GM13976 (cell line): ENCODE data around the gene NOTO.
"Not testable (repeated sequence)": the region's sequence is repeated elsewhere in the genome, so short reads cannot be mapped to it uniquely, and the experiment has no call there.

Experiments used
- DNase-seq: peaks from one replicate; pipeline ENCODE4 v3.0.0; 2012; ENCODE audit warnings: low spot score
- in situ Hi-C: fragments of 300-500 bp; cut with MboI; formaldehyde crosslinking; loops from one replicate; pipeline ENCODE4 v1.12.0; 2022; ENCODE audit warnings: low sequenced_read_pairs, mixed read lengths, inconsistent platforms; ENCODE audit not compliant: unreplicated experiment
- TF ChIP-seq, protein P1 (sequence below): IDR thresholded peaks from 2 replicates; pipeline ENCODE4 v1.5.1; 2012; ENCODE audit warnings: borderline replicate concordance, mild to moderate bottlenecking; ENCODE audit not compliant: insufficient read depth; ENCODE audit errors: extremely low read depth, missing control alignments, control extremely low read depth

The NOTO gene, protein sequence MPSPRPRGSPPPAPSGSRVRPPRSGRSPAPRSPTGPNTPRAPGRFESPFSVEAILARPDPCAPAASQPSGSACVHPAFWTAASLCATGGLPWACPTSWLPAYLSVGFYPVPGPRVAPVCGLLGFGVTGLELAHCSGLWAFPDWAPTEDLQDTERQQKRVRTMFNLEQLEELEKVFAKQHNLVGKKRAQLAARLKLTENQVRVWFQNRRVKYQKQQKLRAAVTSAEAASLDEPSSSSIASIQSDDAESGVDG

DNA sequence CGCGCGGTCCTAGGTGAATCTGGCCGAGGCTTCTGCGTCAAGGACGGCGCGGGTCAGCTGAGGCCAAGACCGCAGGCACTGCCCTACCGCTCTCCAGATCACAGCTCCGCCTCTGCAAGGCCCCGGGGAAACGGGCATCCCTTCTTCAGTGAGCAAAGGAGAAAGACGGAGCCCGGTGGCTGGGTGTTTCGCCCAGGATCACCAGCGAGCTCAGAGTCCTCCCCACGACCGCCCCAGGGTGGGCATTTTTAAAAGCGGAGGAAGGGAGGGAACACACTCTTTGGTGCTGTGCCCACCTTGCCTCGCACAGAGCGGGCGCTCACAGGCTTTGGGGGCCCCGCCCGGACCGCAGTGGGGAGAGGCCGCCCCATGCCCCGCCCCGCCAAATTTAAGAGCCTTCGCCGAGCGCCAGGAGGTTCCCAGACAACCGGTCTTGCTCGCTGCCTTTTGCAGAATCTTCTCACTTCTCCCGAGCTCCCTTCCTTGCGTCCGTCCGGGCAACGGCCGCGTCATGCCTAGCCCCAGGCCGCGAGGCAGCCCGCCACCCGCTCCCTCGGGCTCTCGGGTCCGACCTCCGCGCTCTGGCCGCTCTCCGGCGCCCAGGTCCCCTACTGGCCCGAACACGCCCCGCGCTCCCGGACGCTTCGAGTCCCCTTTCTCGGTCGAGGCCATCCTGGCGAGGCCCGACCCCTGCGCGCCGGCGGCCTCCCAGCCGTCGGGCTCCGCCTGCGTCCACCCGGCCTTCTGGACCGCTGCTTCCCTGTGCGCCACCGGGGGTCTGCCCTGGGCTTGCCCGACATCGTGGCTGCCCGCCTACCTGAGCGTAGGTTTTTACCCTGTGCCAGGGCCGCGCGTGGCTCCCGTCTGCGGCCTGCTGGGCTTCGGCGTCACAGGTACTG, at the start of gene NOTO:
Gene NOTO (plus strand): TSS at position 419 of the 899 bp plus-strand sequence. CDS start 93 bp downstream, at position 512.
- in situ Hi-C loops: no loop called here
- no peak for DNase-seq
- TF ChIP-seq, protein P1, sequence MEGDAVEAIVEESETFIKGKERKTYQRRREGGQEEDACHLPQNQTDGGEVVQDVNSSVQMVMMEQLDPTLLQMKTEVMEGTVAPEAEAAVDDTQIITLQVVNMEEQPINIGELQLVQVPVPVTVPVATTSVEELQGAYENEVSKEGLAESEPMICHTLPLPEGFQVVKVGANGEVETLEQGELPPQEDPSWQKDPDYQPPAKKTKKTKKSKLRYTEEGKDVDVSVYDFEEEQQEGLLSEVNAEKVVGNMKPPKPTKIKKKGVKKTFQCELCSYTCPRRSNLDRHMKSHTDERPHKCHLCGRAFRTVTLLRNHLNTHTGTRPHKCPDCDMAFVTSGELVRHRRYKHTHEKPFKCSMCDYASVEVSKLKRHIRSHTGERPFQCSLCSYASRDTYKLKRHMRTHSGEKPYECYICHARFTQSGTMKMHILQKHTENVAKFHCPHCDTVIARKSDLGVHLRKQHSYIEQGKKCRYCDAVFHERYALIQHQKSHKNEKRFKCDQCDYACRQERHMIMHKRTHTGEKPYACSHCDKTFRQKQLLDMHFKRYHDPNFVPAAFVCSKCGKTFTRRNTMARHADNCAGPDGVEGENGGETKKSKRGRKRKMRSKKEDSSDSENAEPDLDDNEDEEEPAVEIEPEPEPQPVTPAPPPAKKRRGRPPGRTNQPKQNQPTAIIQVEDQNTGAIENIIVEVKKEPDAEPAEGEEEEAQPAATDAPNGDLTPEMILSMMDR: no peak

DNA sequence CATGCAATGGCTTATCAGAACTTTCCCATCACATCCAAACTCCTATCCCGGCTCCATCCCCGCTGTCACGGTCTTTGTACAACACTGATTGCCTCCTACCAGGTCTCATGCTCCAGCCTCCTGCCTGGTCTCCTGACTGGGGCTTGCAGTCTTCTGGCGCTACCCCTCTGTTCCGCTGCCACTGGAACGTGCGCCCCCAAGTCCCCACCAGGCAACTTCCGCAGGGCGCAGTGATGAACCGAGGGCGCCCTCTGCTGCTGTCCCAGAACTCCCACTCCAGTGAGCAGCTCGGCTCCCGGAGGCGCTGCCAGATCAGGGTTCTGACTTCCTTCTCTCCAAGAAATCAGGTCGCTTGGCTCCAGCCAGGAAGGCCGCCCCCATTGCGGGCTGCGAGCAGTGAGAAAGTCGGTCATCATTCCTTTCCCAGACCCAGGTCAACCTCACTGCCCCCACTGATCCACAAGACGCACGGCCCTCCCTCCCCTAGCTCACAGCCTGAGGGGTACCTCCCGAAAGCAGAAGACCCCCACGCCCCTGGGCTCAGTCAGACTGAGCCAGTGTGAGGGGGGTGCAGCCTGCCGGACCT, 45.7 kb upstream of the NOTO start:
- in situ Hi-C loops: no loop called here
- TF ChIP-seq, protein P1: no peak
- peak; percentile 62 for DNase-seq

DNA sequence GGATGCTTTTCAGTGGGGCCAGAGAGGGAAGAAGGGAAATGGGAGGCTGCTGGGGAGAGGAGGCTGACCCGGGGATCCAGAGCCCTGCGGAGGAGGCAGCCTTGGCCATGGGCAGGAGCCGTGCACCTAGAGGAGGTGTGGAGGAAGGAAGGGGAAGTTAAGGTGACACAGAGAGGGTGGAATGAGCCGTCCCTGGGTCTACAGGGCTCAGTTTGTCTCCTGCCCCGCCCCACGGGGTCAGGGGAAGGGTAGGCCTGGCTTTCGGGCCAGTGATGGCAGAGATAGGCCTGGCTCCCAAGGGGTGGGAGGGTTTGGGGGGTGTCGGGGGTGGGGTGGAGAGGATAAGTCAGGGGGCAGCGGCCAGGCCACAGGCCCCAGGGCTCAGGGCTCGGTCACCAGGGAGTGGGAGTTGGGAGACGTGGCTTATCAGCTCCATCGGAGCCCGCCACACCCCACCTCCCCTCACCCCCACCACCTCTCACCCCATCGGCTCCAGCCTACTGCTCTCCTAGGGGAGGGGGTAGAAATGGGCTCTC, 39.5 kb upstream of the NOTO start:
- in situ Hi-C loops: loop anchor here (10.0 kb wide), 1 partner anchor 78 kb away; no protein-coding TSS in a partner anchor
- TF ChIP-seq, protein P1: no peak
- no peak for DNase-seq

DNA sequence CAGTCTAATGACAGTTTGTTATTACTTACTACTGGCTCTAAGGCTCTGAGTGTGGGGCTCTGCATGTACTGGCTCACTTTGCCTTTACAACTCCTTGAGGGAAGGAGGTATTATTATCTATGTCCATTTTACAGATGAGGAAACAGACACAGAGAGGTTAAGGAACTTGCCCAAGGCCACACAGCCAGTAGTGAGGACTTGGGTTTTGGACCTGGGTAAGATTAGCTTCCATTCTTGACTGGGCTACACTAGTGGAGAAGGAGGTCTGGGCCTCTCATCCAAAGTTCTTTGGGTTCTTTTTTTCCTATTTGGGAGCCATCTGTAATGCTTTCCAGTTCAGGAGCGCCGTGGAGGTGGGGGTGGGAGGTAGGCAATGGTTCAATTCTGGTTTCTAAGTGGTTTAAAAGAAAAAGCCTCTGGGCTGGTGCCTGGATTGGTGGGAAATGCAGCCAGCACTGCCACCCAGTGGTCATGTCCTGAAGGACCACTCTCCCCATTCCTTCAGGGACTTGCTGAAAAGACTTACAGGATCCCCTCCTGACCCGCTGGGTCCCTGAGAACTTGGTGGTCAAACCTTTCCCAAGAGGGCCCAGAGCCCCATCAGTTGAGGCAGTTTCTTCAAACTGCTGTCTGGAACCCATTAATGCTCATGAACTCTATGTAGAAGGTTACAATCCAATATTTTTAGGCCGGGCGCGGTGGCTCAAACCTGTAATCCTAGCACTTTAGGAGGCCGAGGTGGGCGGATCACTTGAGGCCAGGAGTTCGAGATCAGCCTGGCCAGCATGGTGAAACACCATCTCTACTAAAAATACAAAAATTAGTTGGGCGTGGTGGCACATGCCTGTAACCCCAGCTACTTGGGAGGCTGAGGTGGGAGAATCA, 38.6 kb upstream of the NOTO start:
- in situ Hi-C loops: loop anchor here (10.0 kb wide), 1 partner anchor 79 kb away; no protein-coding TSS in a partner anchor
- DNase-seq: peak; percentile 83
- TF ChIP-seq, protein P1: peak; percentile 71

DNA sequence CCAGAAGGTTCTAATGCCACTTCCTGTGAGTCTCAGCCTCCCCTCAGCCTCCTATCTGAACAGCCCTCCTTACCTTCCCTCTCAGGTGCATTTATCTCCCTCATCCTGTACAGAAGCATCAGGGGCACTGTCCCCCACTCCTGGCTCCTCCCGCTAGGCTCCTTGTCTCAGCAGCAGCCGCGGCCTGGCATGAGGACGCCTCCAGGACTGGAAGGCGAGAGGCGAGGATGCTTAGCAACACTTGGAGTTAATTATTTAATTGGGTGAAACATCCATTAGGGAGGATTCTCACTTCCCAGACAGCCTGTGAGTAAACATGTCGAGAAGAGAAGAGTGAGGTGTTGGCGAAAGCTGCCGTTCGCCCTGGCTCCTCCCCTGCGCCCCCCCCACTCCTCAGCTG, 36.4 kb upstream of the NOTO start:
- in situ Hi-C loops: loop anchor here (10.0 kb wide), 1 partner anchor 81 kb away; no protein-coding TSS in a partner anchor
- DNase-seq: not testable (repeated sequence)

DNA sequence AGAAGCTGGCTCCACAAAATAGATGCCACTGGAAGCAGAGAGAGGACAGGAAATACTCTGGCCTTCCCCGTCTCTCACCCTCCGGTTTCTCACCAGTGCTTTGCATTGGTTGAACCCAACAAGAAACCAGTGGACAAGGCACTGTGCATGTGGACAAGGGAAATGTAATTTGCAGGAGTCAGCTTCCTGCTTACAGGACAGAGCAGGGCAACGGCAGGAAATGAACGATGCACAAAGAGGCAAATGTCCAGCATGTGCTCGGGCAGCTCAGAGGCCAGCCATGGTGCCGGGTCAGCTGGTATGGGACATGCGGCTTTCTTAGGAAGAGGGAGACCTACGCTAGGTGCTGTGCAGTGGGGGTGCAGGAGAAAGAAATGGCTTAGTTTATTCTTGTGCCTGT, 35.6 kb upstream of the NOTO start:
- in situ Hi-C loops: loop anchor here (10.0 kb wide), 1 partner anchor 82 kb away; no protein-coding TSS in a partner anchor
- DNase-seq: not testable (repeated sequence)

DNA sequence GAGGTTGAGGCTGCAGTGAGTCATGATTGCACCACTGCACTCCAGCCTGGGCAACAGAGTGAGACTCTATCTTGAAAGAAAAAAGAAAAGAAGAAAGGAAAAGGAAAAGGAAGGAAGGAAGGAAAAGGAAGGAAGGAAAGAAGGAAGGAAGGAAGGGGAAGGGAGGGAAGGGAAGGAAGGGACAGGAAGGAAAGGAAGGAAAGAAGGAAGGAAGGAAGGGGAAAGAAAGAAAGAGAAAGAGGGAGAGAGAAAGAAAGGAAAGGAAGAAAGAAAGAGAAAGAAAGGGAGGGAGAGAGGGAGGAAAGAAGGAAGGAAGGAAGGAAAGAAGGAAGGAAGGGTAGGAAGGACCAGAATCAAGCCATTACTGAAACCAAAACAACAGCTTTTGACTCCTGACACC, 34.0 kb upstream of the NOTO start:
- in situ Hi-C loops: loop anchor here (10.0 kb wide), 1 partner anchor 84 kb away; no protein-coding TSS in a partner anchor
- not testable (repeated sequence) for DNase-seq

DNA sequence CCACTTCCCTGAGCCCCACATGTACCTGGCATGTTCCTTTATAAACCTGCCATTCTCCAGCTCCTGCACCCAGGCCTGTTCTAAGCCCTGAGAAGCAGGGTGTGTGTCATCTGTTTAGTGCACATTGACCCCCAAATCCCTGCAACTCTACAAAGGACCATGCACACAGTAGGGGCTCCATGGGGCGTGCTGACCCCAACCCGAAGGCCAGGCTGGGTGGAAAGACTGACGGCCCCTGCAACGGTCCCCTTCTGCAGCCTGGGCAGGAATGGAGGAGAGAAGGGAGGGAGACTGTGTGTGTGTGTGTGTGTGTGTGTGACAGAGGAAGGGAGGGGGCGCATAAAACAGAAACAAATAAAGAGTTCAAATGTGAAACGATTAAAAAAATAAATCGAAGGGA, 32.0 kb upstream of the NOTO start:
- DNase-seq, in situ Hi-C loops: not testable (repeated sequence)
